GM12878 (cell line): ENCODE measurements around the gene VARS2. TPM values are rescaled to one million over a fixed set of nuclear protein-coding genes. Genes with fewer than 3 reads are reported as not detected.

Source experiments
- ATF2 ChIP-seq: IDR thresholded peaks from 2 replicates; pipeline ENCODE4 v1.6.1; 2012; ENCODE audit warnings: low read length, inconsistent platforms
- BHLHE40 ChIP-seq, 2 experiments: fragments of 450-650 bp in 1 of 2; IDR thresholded peaks; 2 replicates each; pipeline ENCODE4 v1.6.1; 2011 to 2017; ENCODE audit warnings: low read depth in 2 of 2, borderline replicate concordance in 1 of 2, improper control_type of control experiment in 1 of 2, low read length in 1 of 2, mild to moderate bottlenecking in 1 of 2
- CBX5 ChIP-seq: sonication (generic); IDR thresholded peaks from 2 replicates; pipeline ENCODE4 v1.6.1; 2016; ENCODE audit warnings: low read depth, moderate library complexity, mild to moderate bottlenecking, inconsistent platforms
- CREB1 ChIP-seq: IDR thresholded peaks from 2 replicates; pipeline ENCODE4 v1.6.1; 2012; ENCODE audit warnings: low read depth, mild to moderate bottlenecking, inconsistent platforms
- CREM ChIP-seq: IDR thresholded peaks from 2 replicates; pipeline ENCODE4 v1.6.1; 2014; ENCODE audit warnings: antibody characterized with exemption, low read depth
- EED ChIP-seq: sonication (generic); IDR thresholded peaks from 2 replicates; pipeline ENCODE4 v1.6.1; 2016; ENCODE audit warnings: antibody characterized with exemption, low read depth
- ETV6 ChIP-seq, 2 experiments: fragments of 450-650 bp in 1 of 2; IDR thresholded peaks in 1 of 2; conservative IDR thresholded peaks in 1 of 2; 2 replicates each; pipeline ENCODE4 v1.6.1; 2014; ENCODE audit warnings: antibody characterized with exemption in 1 of 2, borderline replicate concordance in 1 of 2, low read depth in 1 of 2, mild to moderate bottlenecking in 1 of 2, moderate library complexity in 1 of 2
- FOXM1 ChIP-seq: IDR thresholded peaks from 2 replicates; pipeline ENCODE4 v1.6.1; 2012; ENCODE audit warnings: low read depth, mild to moderate bottlenecking, inconsistent platforms, low read length, moderate library complexity
- MEF2A ChIP-seq: IDR thresholded peaks from 2 replicates; pipeline ENCODE4 v1.6.1; 2011; ENCODE audit warnings: low read depth, mild to moderate bottlenecking, low read length, moderate library complexity; ENCODE audit not compliant: insufficient read depth
- MYB ChIP-seq: fragments of 150-350 bp; IDR thresholded peaks from 2 replicates; pipeline ENCODE4 v1.6.1; 2014; ENCODE audit warnings: mild to moderate bottlenecking, low read depth, low read length, borderline replicate concordance
- SKIL ChIP-seq: fragments of 450-650 bp; IDR thresholded peaks from 2 replicates; pipeline ENCODE4 v1.6.1; 2017; ENCODE audit warnings: mild to moderate bottlenecking, low read depth, inconsistent platforms; ENCODE audit not compliant: poor library complexity, severe bottlenecking
- SMARCA5 ChIP-seq: fragments of 450-650 bp; IDR thresholded peaks from 2 replicates; pipeline ENCODE4 v1.6.1; 2017; ENCODE audit warnings: mild to moderate bottlenecking
- SP1 ChIP-seq: IDR thresholded peaks from one replicate; pipeline ENCODE4 v1.6.1; 2011; ENCODE audit warnings: low read depth, low read length
- STAT3 ChIP-seq: IDR thresholded peaks from 2 replicates; pipeline ENCODE4 v1.6.1; 2011; ENCODE audit warnings: low read depth, low read length, improper control_type of control experiment
- WRNIP1 ChIP-seq: IDR thresholded peaks from 2 replicates; pipeline ENCODE4 v1.6.1; 2011; ENCODE audit warnings: low read depth, low read length, improper control_type of control experiment, borderline replicate concordance
- ZBED1 ChIP-seq: IDR thresholded peaks from 2 replicates; pipeline ENCODE4 v1.6.1; 2016; ENCODE audit warnings: borderline replicate concordance
- ZNF622 ChIP-seq: fragments of 450-650 bp; IDR thresholded peaks from 2 replicates; pipeline ENCODE4 v1.6.1; 2017; ENCODE audit warnings: mild to moderate bottlenecking, inconsistent platforms
- polyA plus RNA-seq, 11 experiments: library from polyadenylated mRNA; depleted of rRNA in 4 of 11; unstranded in 6 of 11; stranded (reverse) in 5 of 11; fragments of >200 nt; fragmentation: Nextera tagmentation in 4 of 11; fragmentation: Illumina TruSeq in 1 of 11; extraction: Ambion mirVana in 4 of 11; extraction: Trizol in 1 of 11; gene quantifications; 1 replicate in 1 of 11; 2 replicates in 10 of 11; pipeline versions ENCODE4 v1.2.1 to v1.2.3, GENCODE V29; 2011 to 2016; ENCODE audit warnings: inconsistent platforms in 2 of 11, missing spikeins in 2 of 11, low read depth in 1 of 11
- total RNA-seq, 4 experiments: library from RNA; depleted of rRNA in 3 of 4; stranded (reverse); fragments of >200 nt in 3 of 4; fragmentation: Illumina TruSeq in 1 of 4; extraction: Trizol in 1 of 4; gene quantifications; 2 replicates each; pipeline versions ENCODE4 v1.2.1 to v1.2.3, GENCODE V29; 2013 to 2021
- TF ChIP-seq, protein P1 (sequence below): fragments of 450-650 bp; IDR thresholded peaks from 2 replicates; pipeline ENCODE4 v1.6.1; 2017; ENCODE audit warnings: borderline replicate concordance
- TF ChIP-seq, protein P2 (sequence below): fragments of 450-650 bp; formaldehyde crosslinking; IDR thresholded peaks from 2 replicates; pipeline ENCODE4 v1.4.0; 2020; ENCODE audit warnings: mild to moderate bottlenecking, moderate library complexity

The VARS2 gene
- total and polyA plus RNA-seq, 10 of the 15 experiments (the other 5 are each of a cell fraction or from before 2014, with no cell fraction given) = 3.8 to 70.7 (median 49.1) TPM

DNA sequence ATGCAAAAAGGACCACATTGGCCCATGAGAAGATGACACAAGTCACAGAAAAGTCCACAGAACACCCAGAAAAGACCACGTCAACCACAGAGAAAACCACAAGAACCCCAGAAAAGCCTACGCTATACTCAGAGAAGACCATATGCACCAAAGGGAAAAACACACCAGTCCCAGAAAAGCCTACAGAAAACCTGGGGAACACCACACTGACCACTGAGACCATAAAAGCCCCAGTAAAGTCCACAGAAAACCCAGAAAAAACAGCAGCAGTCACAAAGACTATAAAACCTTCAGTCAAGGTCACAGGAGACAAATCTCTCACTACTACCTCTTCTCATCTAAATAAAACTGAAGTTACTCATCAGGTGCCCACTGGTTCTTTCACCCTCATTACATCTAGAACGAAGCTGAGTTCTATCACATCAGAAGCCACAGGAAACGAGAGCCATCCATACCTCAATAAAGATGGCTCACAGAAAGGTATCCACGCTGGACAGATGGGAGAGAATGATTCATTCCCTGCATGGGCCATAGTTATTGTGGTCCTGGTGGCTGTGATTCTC lies 38.0 kb downstream of the VARS2 start (continued):
- TF ChIP-seq ATF2 (peak; percentile 56; the same call in 1 of the 2 replicates), ETV6 (conservative IDR thresholded peaks at IDR 0.05 in 1 of 2, IDR thresholded peaks at IDR 0.05 in 1 of 2; ENCODE audit: borderline replicate concordance in 1 of 2, low read depth in 1 of 2) (0 out of 4 replicates have a peak, but pooled peaks of 1 of the 2 experiments have one; percentile 28), MYB (no peak), STAT3 (no peak), CREM (peak; percentile 19; the same call in 1 of the 2 replicates), MEF2A (no peak), ZNF622 (no peak), SP1 (no peak), SMARCA5 (no peak), CBX5 (no peak), SKIL (no peak), EED (peak; percentile 88), FOXM1 (peak; percentile 91; the same call in 1 of the 2 replicates), BHLHE40 (IDR thresholded peaks at IDR 0.05; ENCODE audit: borderline replicate concordance in 1 of 2, low read depth in 2 of 2, low read length in 1 of 2) (no peak), WRNIP1 (no peak), ZBED1 (no peak), CREB1 (peak; percentile 44; the same call in 1 of the 2 replicates)
- TF ChIP-seq, protein P1, sequence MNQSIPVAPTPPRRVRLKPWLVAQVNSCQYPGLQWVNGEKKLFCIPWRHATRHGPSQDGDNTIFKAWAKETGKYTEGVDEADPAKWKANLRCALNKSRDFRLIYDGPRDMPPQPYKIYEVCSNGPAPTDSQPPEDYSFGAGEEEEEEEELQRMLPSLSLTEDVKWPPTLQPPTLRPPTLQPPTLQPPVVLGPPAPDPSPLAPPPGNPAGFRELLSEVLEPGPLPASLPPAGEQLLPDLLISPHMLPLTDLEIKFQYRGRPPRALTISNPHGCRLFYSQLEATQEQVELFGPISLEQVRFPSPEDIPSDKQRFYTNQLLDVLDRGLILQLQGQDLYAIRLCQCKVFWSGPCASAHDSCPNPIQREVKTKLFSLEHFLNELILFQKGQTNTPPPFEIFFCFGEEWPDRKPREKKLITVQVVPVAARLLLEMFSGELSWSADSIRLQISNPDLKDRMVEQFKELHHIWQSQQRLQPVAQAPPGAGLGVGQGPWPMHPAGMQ = peak; percentile 86
- TF ChIP-seq, protein P2, sequence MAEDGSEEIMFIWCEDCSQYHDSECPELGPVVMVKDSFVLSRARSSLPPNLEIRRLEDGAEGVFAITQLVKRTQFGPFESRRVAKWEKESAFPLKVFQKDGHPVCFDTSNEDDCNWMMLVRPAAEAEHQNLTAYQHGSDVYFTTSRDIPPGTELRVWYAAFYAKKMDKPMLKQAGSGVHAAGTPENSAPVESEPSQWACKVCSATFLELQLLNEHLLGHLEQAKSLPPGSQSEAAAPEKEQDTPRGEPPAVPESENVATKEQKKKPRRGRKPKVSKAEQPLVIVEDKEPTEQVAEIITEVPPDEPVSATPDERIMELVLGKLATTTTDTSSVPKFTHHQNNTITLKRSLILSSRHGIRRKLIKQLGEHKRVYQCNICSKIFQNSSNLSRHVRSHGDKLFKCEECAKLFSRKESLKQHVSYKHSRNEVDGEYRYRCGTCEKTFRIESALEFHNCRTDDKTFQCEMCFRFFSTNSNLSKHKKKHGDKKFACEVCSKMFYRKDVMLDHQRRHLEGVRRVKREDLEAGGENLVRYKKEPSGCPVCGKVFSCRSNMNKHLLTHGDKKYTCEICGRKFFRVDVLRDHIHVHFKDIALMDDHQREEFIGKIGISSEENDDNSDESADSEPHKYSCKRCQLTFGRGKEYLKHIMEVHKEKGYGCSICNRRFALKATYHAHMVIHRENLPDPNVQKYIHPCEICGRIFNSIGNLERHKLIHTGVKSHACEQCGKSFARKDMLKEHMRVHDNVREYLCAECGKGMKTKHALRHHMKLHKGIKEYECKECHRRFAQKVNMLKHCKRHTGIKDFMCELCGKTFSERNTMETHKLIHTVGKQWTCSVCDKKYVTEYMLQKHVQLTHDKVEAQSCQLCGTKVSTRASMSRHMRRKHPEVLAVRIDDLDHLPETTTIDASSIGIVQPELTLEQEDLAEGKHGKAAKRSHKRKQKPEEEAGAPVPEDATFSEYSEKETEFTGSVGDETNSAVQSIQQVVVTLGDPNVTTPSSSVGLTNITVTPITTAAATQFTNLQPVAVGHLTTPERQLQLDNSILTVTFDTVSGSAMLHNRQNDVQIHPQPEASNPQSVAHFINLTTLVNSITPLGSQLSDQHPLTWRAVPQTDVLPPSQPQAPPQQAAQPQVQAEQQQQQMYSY (CRISPR knock-in tag) = no peak
